Thyroid gland (tissue), 4 donors: ENCODE data around the gene MAST3.

Experiments
- POLR2A ChIP-seq, 2 donors: fragments of 450-650 bp; IDR thresholded peaks; one replicate each; pipeline ENCODE4 v1.6.1; 2017; ENCODE audit warnings: antibody characterized with exemption in 2 of 2, mild to moderate bottlenecking in 2 of 2, moderate library complexity in 1 of 2
- TF ChIP-seq, protein P1 (sequence below), 6 experiments: fragments of 200-600 bp in 3 of 6; fragments of 450-650 bp in 3 of 6; sonication (generic) in 3 of 6; IDR thresholded peaks; one replicate each; pipeline ENCODE4 v1.5.1; 2016 to 2019; ENCODE audit warnings: antibody characterized with exemption in 6 of 6, mild to moderate bottlenecking in 2 of 6, inconsistent platforms in 1 of 6, moderate library complexity in 1 of 6

GRCh38 chr19:18072335-18072734 lies 25.2 kb upstream of the MAST3 start:
- TF ChIP-seq, protein P1, sequence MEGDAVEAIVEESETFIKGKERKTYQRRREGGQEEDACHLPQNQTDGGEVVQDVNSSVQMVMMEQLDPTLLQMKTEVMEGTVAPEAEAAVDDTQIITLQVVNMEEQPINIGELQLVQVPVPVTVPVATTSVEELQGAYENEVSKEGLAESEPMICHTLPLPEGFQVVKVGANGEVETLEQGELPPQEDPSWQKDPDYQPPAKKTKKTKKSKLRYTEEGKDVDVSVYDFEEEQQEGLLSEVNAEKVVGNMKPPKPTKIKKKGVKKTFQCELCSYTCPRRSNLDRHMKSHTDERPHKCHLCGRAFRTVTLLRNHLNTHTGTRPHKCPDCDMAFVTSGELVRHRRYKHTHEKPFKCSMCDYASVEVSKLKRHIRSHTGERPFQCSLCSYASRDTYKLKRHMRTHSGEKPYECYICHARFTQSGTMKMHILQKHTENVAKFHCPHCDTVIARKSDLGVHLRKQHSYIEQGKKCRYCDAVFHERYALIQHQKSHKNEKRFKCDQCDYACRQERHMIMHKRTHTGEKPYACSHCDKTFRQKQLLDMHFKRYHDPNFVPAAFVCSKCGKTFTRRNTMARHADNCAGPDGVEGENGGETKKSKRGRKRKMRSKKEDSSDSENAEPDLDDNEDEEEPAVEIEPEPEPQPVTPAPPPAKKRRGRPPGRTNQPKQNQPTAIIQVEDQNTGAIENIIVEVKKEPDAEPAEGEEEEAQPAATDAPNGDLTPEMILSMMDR (IDR thresholded peaks at IDR 0.05) = no peak
- TF ChIP-seq POLR2A (IDR thresholded peaks at IDR 0.05) = no peak
